K562 (cell line): ENCODE results near the gene SRPRA. TPM values are rescaled to one million over a fixed set of nuclear protein-coding genes. Genes with fewer than 3 reads are reported as not detected.

ENCODE experiments used
- ATAC-seq: fragments of 200-7000 bp; cut with Tn5 transposase; 3 replicates; pipeline ENCODE4 v1.9.1; 2020; ENCODE audit warnings: moderate library complexity
- BruUV-seq: library from RNA; stranded (reverse); fragments of 400-500 nt; replicated peaks from 2 replicates; lab custom pipeline; 2021; lab: Mats Ljungman, UMichigan
- CTCF ChIA-PET: fragments of 300-600 bp; formaldehyde crosslinking; extraction: SDS; loops from one replicate; lab custom pipeline; 2021; ENCODE audit warnings: low intra/inter-chr PET ratio; lab: Yijun Ruan, JAX
- POLR2A ChIA-PET: fragments of 300-600, 350-650 bp; sonication (Branson Sonifier 250); formaldehyde crosslinking; extraction: SDS; loops from one replicate; lab custom pipeline; 2021; ENCODE audit warnings: antibody characterized with exemption, inconsistent platforms; lab: Yijun Ruan, JAX
- DNase-seq, 4 experiments: peaks; one replicate each; pipeline versions ENCODE4 v3.0.0 to v3.0.0-alpha.2; 2011 to 2018; ENCODE audit warnings: low spot score in 3 of 4, mixed read lengths in 3 of 4; ENCODE audit errors: extremely low read depth in 1 of 4
- FAIRE-seq: peaks from 2 replicates; lab custom pipeline; 2011; peaks lifted over from hg19 to GRCh38; lab: Jason Lieb, UNC
- H2AFZ ChIP-seq: 2 replicates; pipeline ENCODE4 v1.6.0; 2011; ENCODE audit warnings: low read depth, low read length, control low read depth, inconsistent platforms
- H3K27ac ChIP-seq: fragments of 200-600 bp; 3 replicates; pipeline ENCODE4 v1.8.0; 2011; ENCODE audit warnings: low read depth, mild to moderate bottlenecking, control low read depth, inconsistent platforms, low read length, moderate library complexity, mixed read lengths; ENCODE audit errors: extremely low read depth
- H3K27me3 ChIP-seq, 2 experiments: fragments of 300-600 bp in 1 of 2; 2 replicates in 1 of 2; 3 replicates in 1 of 2; pipeline versions ENCODE4 v1.6.0 to v1.8.0; 2011; ENCODE audit warnings: inconsistent platforms in 2 of 2, low read length in 2 of 2, mild to moderate bottlenecking in 1 of 2, mixed read lengths in 1 of 2, moderate library complexity in 1 of 2; ENCODE audit not compliant: control insufficient read depth in 2 of 2, insufficient read depth in 2 of 2
- H3K36me3 ChIP-seq: fragments of 300-600 bp; 3 replicates; pipeline ENCODE4 v1.8.0; 2011; ENCODE audit warnings: mild to moderate bottlenecking, low read length, inconsistent platforms; ENCODE audit not compliant: control insufficient read depth, insufficient read depth
- H3K4me1 ChIP-seq, 2 experiments: fragments of 200-600 bp in 1 of 2; replicated peaks in 1 of 2; 2 replicates in 1 of 2; 3 replicates in 1 of 2; pipeline versions ENCODE4 v1.5.1 to v1.8.0; 2011; ENCODE audit warnings: inconsistent platforms in 2 of 2, low read length in 2 of 2, mild to moderate bottlenecking in 1 of 2, mixed read lengths in 1 of 2, moderate library complexity in 1 of 2; ENCODE audit not compliant: control insufficient read depth in 2 of 2, insufficient read depth in 2 of 2
- H3K4me2 ChIP-seq: 2 replicates; pipeline ENCODE4 v1.6.1; 2011; ENCODE audit warnings: low read length, control low read depth, inconsistent platforms, mixed read lengths; ENCODE audit not compliant: insufficient read depth
- H3K4me3 ChIP-seq: fragments of 200-600 bp; sonication (generic), shearing (Covaris generic); 2 replicates; pipeline ENCODE4 v1.5.1; 2016; ENCODE audit warnings: control low read depth, inconsistent platforms
- H3K79me2 ChIP-seq: fragments of 200-600 bp; 3 replicates; pipeline ENCODE4 v1.8.0; 2011; ENCODE audit warnings: low read length, inconsistent platforms; ENCODE audit not compliant: control insufficient read depth, insufficient read depth
- H3K9ac ChIP-seq, 2 experiments: 2 replicates each; pipeline versions ENCODE4 v1.6.0 to v1.6.1; 2011; ENCODE audit warnings: low read depth in 2 of 2, low read length in 2 of 2, control low read depth in 1 of 2, inconsistent platforms in 1 of 2, mild to moderate bottlenecking in 1 of 2, mixed read lengths in 1 of 2; ENCODE audit not compliant: insufficient read depth in 1 of 2
- H3K9me1 ChIP-seq: one replicate; pipeline ENCODE4 v1.6.0; 2011; ENCODE audit warnings: inconsistent platforms, mild to moderate bottlenecking, low read length, moderate library complexity; ENCODE audit not compliant: control insufficient read depth, insufficient read depth
- H3K9me3 ChIP-seq: replicated peaks from 2 replicates; pipeline ENCODE4 v1.5.1; 2011; ENCODE audit warnings: low read depth, low read length, inconsistent platforms; ENCODE audit not compliant: control insufficient read depth, insufficient read depth
- H4K20me1 ChIP-seq: replicated peaks from 2 replicates; pipeline ENCODE4 v1.6.1; 2011; ENCODE audit warnings: low read length, inconsistent platforms, mixed read lengths; ENCODE audit not compliant: control insufficient read depth, insufficient read depth
- ELF4 ChIP-seq: fragments of 450-650 bp; formaldehyde crosslinking; IDR thresholded peaks from 2 replicates; pipeline ENCODE4 v1.4.0; 2022; ENCODE audit warnings: missing genetic modification characterization
- FOXK2 ChIP-seq, 2 experiments: fragments of 450-650 bp; IDR thresholded peaks in 1 of 2; conservative IDR thresholded peaks in 1 of 2; 2 replicates each; pipeline ENCODE4 v1.6.1; 2016; ENCODE audit warnings: low read depth in 2 of 2, mild to moderate bottlenecking in 1 of 2
- HMG20A ChIP-seq: fragments of 450-650 bp; formaldehyde crosslinking; conservative IDR thresholded peaks from 2 replicates; pipeline ENCODE4 v1.4.0; 2020; ENCODE audit warnings: mild to moderate bottlenecking, mixed read lengths
- HSF4 ChIP-seq: fragments of 250-450 bp; sonication (Bioruptor Pico); IDR thresholded peaks from 2 replicates; pipeline ENCODE4 v2.1.2; 2022; ENCODE audit warnings: mild to moderate bottlenecking, moderate library complexity, borderline replicate concordance
- TBP ChIP-seq: optimal IDR thresholded peaks from 2 replicates; pipeline ENCODE3; 2011; ENCODE audit warnings: low read depth, low read length, improper control_type of control experiment
- XRCC5 ChIP-seq: fragments of 200-400 bp; formaldehyde crosslinking; IDR thresholded peaks from 2 replicates; pipeline ENCODE4 v1.6.1; 2017; ENCODE audit warnings: low read depth, mild to moderate bottlenecking, low read length
- ZNF224 ChIP-seq: sonication (generic); formaldehyde crosslinking; IDR thresholded peaks from 2 replicates; pipeline ENCODE4 v1.8.0; 2022; ENCODE audit warnings: mild to moderate bottlenecking, missing genetic modification reagents
- WGBS: fragments of 100-300 bp; shearing (Covaris generic); methylation state at CpG from one replicate; pipeline ENCODE4 v1.1.6; 2016; ENCODE audit warnings: low coverage, mixed read lengths; ENCODE audit not compliant: insufficient coverage; ENCODE audit errors: missing lambda C conversion rate; 5-methylcytosine and 5-hydroxymethylcytosine counted together
- in situ Hi-C: fragments of 300-500 bp; cut with MboI; formaldehyde crosslinking; loops from 4 replicates; pipeline ENCODE4 v1.15.0; 2018; ENCODE audit warnings: inconsistent platforms, mixed read lengths
- intact Hi-C: fragments of 100-400 bp; cut with micrococcal nuclease; formaldehyde crosslinking; loops from 2 replicates; pipeline ENCODE4 v1.14.2; 2022
- polyA plus RNA-seq, 8 experiments: library from polyadenylated mRNA; depleted of rRNA in 4 of 8; stranded (reverse) in 5 of 8; unstranded in 3 of 8; fragments of >200 nt; fragmentation: Nextera tagmentation in 2 of 8; fragmentation: Illumina TruSeq in 1 of 8; extraction: Ambion mirVana in 2 of 8; extraction: Trizol in 1 of 8; gene quantifications; 2 replicates each; pipeline versions ENCODE4 v1.2.1 to v1.2.3, GENCODE V29; 2011 to 2014; ENCODE audit warnings: inconsistent platforms in 1 of 8, missing spikeins in 1 of 8
- total RNA-seq, 7 experiments: library from RNA; depleted of rRNA in 6 of 7; stranded (reverse); fragments of >200 nt in 6 of 7; fragmentation: Illumina TruSeq in 2 of 7; extraction: Trizol in 2 of 7; gene quantifications; 2 replicates each; pipeline versions ENCODE4 v1.2.1 to v1.2.3, GENCODE V29; 2011 to 2021; ENCODE audit warnings: low replicate concordance in 1 of 7
- TF ChIP-seq, protein P1 (sequence below), 2 experiments: IDR thresholded peaks; 2 replicates each; pipeline ENCODE4 v1.6.1; 2011; ENCODE audit warnings: borderline replicate concordance in 1 of 2, control low read depth in 1 of 2, low read depth in 1 of 2, low read length in 1 of 2, mild to moderate bottlenecking in 1 of 2, mixed read lengths in 1 of 2, moderate library complexity in 1 of 2; ENCODE audit not compliant: insufficient read depth in 1 of 2, insufficient read length in 1 of 2, poor library complexity in 1 of 2, severe bottlenecking in 1 of 2; ENCODE audit errors: extremely low read depth in 1 of 2
- TF ChIP-seq, protein P2 (sequence below), 2 experiments: fragments of 250-450 bp in 1 of 2; fragments of 450-650 bp in 1 of 2; sonication (Bioruptor Pico) in 1 of 2; IDR thresholded peaks; 2 replicates each; pipeline versions ENCODE4 v1.6.1 to v1.8.0; 2016 to 2021; ENCODE audit warnings: mild to moderate bottlenecking in 2 of 2, moderate library complexity in 2 of 2, missing compliant biosample characterization in 1 of 2, missing genetic modification characterization in 1 of 2

SRPRA gene
- total and polyA plus RNA-seq, 9 of the 15 experiments (the other 6 are each of a cell fraction or from before 2014, with no cell fraction given) = 33.5 to 124 (median 80.0) TPM

DNA sequence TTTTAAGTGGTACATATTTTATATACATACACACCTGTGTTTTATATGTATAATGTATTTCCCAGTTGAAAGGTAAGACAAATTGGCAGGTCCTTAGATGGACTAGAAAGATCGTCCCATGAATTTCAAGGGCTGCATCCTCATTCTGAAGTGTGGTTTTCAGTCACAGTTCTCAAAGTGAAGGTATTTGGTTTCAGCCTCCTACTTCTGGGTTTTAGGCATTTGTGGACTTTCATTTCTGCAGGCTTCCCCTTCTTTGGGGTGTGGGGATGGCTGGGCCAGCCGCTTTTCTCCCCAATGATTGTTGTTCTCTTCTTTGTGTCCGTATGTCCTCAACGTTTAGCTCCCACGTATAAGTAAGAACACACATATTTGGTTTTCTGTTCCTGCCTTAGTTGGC, 45.1 kb upstream of the SRPRA start:
- H3K4me3 ChIP-seq = no peak overlapping the region
- H3K9ac ChIP-seq = no peak overlapping the region
- FAIRE-seq (no peak), DNase-seq (no peak), ATAC-seq (no peak)
- H3K36me3 ChIP-seq = peaks cover 4% of the 10 kb centered on the region; the same call in 2 of the 3 replicates
- H3K4me2 ChIP-seq = no peak overlapping the region
- TF ChIP-seq, protein P1, sequence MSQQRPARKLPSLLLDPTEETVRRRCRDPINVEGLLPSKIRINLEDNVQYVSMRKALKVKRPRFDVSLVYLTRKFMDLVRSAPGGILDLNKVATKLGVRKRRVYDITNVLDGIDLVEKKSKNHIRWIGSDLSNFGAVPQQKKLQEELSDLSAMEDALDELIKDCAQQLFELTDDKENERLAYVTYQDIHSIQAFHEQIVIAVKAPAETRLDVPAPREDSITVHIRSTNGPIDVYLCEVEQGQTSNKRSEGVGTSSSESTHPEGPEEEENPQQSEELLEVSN (IDR thresholded peaks at IDR 0.05; ENCODE audit: borderline replicate concordance in 1 of 2, extremely low read depth in 1 of 2, insufficient read depth in 1 of 2, insufficient read length in 1 of 2, low read depth in 1 of 2, low read length in 1 of 2, poor library complexity in 1 of 2, severe bottlenecking in 1 of 2) = no peak
- no peak for TF ChIP-seq HMG20A (CRISPR knock-in tag)
- no peak for TF ChIP-seq HSF4 (CRISPR knock-in tag)
- TF ChIP-seq TBP = no peak
- no peak for TF ChIP-seq ELF4 (CRISPR knock-in tag)
- no peak for TF ChIP-seq FOXK2 (conservative IDR thresholded peaks at IDR 0.05 in 1 of 2, IDR thresholded peaks at IDR 0.05 in 1 of 2; ENCODE audit: low read depth in 2 of 2)
- no peak for TF ChIP-seq ZNF224 (CRISPR knock-in tag)
- no peak for TF ChIP-seq XRCC5
- TF ChIP-seq, protein P2, sequence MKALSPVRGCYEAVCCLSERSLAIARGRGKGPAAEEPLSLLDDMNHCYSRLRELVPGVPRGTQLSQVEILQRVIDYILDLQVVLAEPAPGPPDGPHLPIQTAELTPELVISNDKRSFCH (CRISPR knock-in tag; IDR thresholded peaks at IDR 0.05) = no peak
- TF ChIP-seq, protein P2 (tag; IDR thresholded peaks at IDR 0.05) = no peak
- H3K9me3 ChIP-seq = no peaks in the 10 kb centered on the region
- H3K9me1 ChIP-seq = no peaks in the 10 kb centered on the region
- 85% methylated on average over 5 of the region's 5 CpGs for WGBS
- ChIA-PET CTCF (no interaction called here), POLR2A (no interaction called here)
- intact Hi-C loops (loop anchor here (5.0 kb wide), 1 partner anchor 108 kb away; no protein-coding TSS in a partner anchor), in situ Hi-C loops (loop anchor here (25.0 kb wide), 2 partner anchors 98 to 673 kb away; no protein-coding TSS in a partner anchor)
- no peaks in the 10 kb centered on the region; a peak in 2 of 5 replicates for H3K4me1 ChIP-seq
- no peaks in the 10 kb centered on the region for H3K27me3 ChIP-seq
- no peak overlapping the region for H2AFZ ChIP-seq
- H3K79me2 ChIP-seq = no peaks in the 10 kb centered on the region
- no peak overlapping the region for H3K27ac ChIP-seq
- no peaks in the 10 kb centered on the region for H4K20me1 ChIP-seq
- no TSS peak for BruUV-seq
